OCI-LY3 (cell line): ENCODE data around the gene MAP4K5.

Source experiments
- CTCF ChIP-seq: fragments of 200-600, 300-600 bp; sonication (generic); IDR thresholded peaks from 2 replicates; pipeline ENCODE4 v1.5.1; 2014; ENCODE audit warnings: antibody characterized with exemption, low read length, low read depth
- EZH2phosphoT487 ChIP-seq: fragments of 200-600 bp; shearing (Covaris generic); IDR thresholded peaks from 2 replicates; pipeline ENCODE4 v1.6.1; 2018; ENCODE audit warnings: antibody characterized with exemption, mixed run types, low read depth

- TF ChIP-seq CTCF (no peak), EZH2phosphoT487 (no peak)
These were observed 43.8 kb downstream of the MAP4K5 start for GRCh38 chr14:50488521-50488920.
